Stimulated activated CD4-positive, alpha-beta T cell treated with anti-CD3 and anti-CD28 coated beads, Interleukin-1b, Interleukin-23, amount 100 ng/mL, for 4 hours (primary cell): Measurements from ENCODE around the gene HECTD3.
A peak's percentile ranks its signal among the peaks of the same experiment; 100 is the strongest.
"Not testable (repeated sequence)": the region's sequence is repeated elsewhere in the genome, so short reads cannot be mapped to it uniquely, and the experiment has no call there.

Experiments
- DNase-seq, 2 donors: peaks; one replicate each; pipeline ENCODE4 v3.0.0-alpha.2; 2020; ENCODE audit warnings: low read depth in 2 of 2

HECTD3 gene

DNA sequence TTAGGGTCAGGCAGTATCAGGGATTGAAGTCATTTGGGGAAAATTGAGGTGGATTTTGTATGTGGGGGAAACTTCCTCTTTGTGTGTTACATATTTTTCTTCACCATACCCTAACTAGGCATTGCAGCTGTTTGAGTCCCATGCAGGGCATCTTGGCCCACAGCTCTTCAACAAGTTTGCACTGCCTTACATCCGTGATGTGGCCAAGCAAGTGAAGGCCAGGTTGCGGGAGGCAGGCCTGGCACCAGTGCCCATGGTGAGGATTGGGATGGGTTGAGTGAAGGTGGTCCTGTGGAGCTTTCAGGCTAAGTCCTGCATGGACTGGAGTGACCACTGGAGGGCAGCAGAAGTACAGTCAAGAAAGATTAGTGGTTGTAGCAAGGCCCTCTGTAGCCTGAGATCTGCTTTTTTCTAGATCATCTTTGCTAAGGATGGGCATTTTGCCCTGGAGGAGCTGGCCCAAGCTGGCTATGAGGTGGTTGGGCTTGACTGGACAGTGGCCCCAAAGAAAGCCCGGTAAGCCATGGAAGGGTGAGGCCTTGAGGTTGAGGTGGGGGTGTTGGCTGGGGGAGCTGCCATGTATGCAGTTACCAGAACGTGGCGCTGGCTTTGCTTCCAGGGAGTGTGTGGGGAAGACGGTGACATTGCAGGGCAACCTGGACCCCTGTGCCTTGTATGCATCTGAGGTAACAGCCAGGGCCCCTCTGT lies 3.4 kb upstream of the HECTD3 start:
- peak; percentile 56 to 77 for DNase-seq

DNA sequence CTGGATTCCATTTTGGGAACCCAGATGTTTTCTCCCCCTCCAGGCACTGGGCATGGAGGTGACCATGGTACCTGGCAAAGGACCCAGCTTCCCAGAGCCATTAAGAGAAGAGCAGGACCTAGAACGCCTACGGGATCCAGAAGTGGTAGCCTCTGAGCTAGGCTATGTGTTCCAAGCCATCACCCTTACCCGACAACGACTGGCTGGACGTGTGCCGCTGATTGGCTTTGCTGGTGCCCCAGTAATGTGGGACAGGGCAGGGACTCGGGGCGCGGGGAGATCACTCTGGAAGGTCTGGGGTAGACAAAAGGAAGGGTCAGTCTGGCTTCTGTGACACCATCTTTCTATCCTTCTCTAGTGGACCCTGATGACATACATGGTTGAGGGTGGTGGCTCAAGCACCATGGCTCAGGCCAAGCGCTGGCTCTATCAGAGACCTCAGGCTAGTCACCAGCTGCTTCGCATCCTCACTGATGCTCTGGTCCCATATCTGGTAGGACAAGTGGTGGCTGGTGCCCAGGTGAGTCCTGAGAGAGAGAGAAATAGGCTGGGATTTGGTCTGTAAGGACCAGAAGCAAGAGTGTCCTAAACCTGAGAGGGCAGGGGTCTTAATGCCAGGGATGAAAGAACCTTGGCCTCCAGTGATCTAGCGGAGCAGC lies 2.6 kb upstream of the HECTD3 start:
- DNase-seq, result no peak

DNA sequence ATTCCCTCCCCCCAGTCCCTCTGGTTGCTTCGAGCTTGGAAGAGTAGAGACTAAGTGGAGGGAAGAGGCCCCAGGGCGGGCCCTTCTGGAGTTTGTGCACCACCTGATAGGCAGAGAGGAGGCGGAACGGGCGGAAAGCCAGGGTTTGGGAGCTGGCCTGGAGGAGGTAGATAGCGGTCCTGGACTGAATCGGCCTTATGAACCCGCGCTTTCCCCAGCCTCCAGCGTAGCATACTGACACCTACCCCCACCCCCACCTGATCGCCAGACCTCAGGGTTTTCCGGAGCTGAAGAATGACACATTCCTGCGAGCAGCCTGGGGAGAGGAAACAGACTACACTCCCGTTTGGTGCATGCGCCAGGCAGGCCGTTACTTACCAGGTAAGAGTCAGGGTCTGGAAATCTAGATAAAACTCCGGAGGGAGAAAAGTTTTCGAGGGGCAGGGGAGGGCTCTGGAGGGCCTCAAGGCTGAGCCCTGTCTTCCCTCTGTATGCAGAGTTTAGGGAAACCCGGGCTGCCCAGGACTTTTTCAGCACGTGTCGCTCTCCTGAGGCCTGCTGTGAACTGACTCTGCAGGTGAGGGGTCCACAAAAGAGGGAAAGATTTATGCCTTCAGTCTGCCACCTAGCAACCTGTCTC lies 1.6 kb upstream of the HECTD3 start:
- DNase-seq, result no peak

DNA sequence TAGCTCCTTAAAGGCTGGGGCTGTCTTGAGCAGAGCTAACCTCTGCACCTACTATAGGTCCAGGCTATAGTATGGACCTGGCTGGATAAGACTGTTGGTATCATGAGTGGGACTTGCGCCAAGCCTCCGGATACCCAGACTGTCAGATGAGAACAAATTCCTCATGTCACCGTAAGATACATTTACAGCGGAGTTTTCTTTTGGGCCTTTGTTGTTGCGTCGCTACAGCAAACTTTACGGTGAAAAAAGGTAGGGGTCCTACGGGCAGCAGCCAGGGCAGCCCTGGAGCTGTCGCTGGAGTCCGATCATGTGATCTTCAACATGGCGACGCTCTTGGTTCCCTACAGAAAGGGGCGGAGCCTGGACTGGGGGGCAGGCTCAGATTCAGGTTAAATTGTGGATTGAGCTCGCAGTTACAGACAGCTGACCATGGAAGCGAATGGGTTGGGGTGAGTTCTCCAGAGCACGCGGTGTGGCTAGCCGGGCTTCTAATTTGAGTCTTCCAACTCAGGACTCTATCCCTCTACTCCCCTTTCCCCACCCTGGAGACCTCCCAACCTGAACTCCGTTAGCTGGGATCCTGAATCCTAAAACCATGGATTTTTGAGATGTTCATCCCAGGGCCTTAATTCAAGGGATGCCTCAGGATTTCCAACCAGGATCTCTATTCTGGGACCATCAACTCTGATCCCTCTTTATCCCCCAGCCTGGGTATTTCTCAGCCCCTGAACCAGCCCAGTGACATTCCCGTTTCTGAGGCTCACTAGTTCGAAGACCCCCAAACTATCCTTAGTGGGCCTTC lies 914 bp upstream of the HECTD3 start, which contains the start of gene UROD:
Gene UROD, plus strand, starts transcription at position 418 of the 802 bp plus-strand sequence. Its CDS starts 12 bp downstream, at position 430.
- peak; percentile 73 to 82 for DNase-seq

DNA sequence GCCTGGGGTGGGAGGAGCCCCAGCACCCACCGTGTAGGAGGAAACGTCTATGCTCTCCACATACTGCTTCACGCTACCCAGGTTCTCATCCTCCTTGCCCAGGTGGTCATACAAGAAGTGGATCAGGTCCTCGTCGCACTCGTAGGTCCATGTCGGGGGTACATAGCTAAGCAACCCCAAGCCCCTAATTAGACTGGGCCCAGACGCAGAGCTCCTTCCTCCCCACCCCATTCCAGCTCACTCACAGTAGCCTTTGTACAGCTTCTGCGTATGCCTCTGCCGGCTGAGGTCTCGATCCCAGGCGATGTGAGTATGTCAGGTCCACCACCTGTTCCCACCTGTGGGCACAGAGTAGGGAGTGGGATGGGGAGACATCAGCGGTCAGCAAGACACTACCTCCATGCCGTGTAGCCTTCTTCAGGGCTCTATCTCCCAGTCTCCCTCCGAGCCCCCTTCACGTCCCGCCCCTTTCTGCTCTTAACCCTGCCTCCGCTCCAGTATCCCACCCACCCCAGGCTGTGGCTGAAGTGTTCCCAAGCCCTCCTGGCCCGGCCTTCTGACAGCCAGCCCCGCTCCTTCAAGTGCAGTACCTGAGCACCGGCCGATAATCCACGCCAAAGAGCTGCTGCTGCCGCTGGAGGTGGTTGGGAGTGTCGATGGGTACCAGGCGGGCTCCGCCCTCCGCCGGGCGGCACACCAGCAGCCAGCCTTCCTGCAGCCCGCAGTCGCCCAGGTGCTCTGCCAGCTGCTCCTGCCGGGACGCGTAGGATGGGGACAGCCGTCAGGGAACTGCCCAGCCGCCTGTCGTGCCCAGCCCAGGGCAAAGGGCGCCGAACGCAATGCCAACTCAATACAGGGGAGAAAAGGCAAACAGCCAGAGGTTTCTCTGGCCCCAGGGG lies 919 bp downstream of the HECTD3 start:
- no peak for DNase-seq

DNA sequence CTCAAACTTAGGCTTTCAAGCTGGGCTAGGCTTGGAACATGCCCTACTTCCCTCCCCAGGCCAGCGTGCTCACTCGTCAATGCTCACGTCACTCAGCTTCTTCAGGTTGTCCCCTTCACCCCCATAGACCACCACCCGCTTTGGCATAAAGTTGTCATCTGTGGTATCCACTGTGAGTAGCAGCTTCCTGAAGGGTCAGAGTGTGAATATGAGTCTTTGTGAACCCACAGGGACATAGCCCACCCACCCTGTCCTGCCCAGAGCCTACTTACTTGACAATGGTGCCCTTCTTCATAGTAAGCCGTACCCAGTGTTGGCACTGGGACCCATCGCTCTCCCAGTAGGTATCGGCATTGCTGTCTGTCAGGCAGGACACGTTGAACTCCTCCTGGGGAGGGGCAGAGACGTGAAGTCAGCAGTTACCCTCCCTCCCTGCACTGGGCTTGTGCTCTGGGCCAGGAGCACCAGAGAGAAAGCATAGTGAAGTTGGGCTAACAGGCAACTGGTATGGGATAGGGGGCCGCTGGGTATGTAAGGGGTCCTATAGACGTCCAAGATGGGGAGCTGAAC lies 1.7 kb downstream of the HECTD3 start:
- no peak for DNase-seq

DNA sequence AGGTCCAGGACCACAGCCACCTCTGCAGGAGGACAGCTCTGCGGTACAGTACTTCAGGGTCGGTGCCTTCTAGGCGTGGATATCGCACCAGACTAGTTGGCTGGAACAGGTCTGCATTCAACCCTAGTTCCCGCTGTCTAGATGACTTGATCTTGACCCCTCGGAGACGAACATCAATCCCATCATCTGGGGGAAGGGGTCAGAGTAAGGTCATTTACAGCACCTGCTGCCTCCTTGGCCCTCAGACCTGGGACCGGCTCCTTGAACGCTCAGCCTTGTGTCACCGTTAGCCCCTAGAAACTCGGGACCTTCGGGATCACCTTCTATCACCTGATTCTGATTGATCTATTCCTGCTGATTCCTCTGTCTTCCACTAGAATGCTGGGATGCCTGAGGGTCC lies 2.6 kb downstream of the HECTD3 start:
- DNase-seq, result no peak

DNA sequence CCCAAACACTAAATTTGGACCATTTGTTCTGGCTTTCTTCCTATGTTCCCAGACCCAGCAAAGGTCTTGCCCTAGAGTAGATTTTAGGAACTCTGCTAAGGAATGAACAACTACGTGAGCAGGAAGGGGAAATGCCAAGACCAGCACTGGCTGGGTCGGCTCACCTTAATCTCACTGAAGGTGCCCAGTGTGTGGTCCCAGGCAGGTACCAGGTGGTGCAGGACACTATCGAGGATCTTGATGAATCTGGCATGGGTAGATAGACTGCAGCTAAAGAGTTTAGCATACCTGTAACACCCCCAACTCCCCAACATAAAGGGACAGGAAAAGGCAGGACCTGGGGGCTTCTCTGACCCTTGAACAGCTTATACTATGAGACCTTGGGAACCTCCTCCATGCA lies 3.0 kb downstream of the HECTD3 start:
- no peak for DNase-seq

DNA sequence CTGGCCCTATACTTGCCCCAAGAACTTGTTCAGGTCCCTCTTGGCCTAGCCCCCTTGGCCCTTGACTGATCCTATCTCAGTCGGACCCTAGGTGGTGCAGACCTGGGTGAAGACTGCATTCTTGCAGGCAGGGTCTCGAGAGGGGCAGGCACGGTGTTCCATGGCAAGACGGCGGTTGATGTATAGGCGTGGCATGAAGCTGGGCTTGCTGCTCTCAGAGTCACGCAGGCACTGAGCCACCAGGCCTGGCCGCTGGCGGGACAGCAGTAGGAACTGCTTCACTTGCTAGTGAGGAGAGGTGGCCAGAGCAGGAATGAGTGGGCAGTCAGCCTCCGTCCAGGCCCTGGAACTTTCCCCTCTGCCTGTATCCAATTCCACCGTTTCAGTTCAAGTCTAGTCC lies 3.8 kb downstream of the HECTD3 start:
- no peak for DNase-seq

DNA sequence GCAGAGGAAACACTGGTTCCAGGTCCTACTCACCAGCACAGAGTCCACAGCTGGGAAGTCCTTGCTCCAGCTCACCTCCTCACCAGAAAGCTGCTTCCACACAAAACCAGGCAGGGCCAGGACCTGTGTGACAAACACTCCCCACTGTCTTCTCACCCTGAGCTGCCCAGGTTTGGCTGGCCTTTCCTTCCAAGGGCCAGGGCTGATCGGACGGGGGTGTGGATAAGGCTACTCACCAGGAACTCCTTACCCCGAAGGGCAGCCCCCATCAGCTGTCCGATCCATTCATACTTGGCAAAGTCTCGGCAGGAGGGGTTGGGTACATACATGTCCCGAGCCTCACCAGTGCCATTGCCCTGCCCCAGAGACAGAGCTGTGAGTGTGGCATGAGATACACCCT lies 5.4 kb downstream of the HECTD3 start:
- no peak for DNase-seq

DNA sequence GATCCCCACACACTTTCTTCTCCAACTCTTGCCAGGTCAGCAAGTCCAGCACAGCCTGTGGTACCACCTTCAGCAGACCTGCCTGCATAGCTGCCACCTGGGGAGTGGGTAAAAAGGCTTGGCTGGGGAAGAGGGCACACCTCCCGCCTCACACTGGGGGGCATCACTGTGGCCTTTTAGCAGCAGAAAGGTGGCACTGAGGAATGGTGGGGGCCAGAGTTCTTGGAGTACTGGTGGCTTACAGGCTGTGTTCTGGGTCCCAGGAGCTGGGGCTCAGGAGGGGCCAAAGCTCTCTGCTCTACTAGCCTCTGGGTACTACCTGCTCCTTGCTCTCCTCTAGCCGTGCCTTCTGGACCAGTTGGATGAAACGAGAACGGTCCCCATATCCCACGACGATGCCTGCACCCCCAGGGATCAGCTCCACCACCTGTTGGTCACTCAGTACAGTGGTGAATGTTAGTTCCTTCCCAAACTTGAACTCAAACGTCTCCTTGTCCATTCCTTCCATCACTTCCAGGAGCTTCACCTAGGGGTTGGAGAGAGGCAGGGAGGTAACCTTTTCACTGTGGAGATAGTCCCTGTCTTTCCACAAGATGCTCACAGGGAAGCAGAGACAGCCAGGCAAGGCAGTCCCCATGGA lies 6.7 kb downstream of the HECTD3 start:
- no peak for DNase-seq

DNA sequence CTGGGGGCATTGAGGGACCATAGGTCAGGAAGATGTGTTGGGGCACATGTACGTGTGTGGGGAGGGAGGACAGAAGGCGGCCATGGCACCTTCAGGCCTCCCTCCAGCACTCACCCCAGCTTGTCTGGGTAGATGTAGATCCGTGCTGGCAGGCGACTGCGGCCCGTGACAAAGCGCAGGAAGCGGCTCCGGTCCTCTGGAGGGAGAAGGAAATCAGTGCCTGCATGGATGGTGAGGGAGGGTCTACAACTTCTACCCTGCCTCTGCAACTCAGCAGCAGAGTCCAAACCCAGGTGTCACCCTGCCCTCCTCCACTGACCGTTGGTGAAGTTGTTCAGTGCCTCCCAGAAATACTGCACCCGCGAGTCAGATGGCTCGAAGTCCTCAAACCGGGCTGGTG lies 7.4 kb downstream of the HECTD3 start:
- no peak for DNase-seq

DNA sequence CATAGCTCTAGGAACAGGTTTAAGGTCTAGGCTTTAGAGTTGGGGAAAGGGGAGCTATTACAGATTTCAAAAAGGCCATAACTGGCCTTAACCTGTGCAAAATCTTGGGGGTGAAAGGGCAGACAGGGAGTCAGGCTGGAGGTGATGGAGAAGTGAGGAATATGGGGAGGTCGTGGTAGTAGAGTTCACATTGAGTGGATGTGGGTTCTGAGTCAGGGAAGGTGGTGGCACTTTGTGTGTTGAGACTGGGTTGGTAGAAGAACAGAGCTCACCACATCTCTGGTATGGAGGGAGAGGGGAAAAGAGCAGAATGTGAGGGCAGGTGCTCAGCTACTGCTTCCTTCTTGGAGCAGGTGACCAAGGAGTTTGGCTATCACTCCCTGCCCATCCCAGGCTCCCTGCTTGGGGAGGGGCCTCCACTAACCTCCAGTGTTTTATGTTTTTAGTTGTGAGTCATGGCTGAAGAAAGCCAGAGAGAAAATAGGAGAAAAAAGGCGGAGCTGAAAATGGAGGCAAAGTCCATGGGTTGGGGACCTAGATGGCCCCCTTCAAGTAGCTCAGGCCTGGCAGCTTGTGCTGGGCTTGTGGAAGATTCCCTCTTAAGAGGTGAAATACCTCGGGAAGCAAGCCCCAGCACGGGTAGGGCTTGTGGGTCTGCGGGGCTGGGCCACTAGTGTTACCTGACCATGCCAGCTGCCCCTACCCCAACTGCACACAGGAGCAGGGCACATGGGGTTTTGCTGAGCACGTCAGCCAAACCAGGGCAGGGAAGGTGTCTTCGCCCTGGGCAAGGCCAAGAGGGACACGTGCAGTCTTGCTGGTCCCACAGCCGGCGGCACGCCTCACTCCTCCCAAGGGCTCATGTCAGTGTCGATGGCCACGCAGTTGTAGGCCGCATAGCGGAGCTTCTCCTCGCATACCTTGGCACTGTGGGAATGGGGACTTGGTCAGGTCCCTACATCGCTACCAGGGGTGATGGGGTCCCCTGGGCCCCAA lies 8.2 kb downstream of the HECTD3 start:
- DNase-seq, result no peak

DNA sequence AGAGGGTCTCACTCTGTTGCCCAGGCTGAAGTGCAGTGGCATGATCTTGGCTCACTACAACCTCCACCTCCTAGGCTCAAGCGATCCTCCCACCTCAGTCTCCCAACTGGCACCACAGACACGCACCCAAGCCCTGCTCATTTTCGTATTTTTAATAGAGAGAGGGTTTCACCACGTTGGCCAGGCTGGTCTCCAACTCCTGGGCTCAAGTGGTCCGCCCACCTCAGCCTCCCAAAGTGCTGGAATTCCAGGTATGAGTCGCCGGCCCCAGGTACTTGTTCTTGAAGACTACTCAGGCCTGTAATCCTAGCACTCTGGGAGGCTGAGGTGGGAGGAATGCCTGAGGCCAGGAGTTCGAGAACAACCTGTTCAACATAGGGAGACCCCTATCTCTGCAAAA lies 9.5 kb downstream of the HECTD3 start:
- DNase-seq, result not testable (repeated sequence)

DNA sequence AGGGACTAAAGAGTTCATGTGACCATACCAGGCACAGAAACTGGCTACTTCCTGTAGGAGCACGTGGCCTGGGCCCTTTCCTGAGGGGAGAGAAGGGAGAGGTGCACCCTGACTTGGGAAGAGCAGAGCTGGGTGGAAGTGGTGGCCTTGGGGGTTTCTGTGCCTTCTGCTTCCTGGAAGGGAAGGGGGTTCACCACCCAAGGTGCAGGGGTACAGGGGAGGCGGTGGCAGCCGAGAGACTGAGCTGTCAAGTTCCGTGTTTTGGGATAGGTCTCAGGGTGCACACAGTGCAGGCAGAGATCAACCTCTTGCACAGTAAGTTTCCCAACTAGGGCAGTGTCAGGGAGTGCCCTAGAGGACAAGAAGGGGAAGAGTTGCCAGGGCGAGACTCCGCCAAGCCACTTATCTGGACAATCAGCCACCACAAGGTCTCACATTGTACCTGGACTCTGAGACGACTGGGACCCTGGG lies 10.1 kb downstream of the HECTD3 start:
- no peak for DNase-seq

DNA sequence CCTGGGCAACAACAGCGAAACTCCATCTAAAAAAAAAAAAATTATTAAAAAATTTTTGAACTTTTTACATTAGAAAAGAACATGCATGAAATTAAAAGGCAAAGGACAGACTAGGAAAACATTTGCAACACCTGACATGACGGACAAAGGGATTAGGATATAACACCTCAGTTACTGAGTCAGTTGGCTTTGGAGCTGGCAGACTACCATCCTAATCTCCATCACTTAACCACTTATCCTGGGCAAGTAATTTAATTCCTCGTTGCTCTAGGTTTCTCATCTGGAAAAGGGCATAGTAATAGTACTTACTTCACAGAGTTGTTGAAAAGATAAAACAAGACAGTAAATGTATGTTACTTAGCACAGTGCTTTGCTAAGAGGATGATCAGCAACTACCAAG lies 11.9 kb downstream of the HECTD3 start:
- DNase-seq, result no peak

DNA sequence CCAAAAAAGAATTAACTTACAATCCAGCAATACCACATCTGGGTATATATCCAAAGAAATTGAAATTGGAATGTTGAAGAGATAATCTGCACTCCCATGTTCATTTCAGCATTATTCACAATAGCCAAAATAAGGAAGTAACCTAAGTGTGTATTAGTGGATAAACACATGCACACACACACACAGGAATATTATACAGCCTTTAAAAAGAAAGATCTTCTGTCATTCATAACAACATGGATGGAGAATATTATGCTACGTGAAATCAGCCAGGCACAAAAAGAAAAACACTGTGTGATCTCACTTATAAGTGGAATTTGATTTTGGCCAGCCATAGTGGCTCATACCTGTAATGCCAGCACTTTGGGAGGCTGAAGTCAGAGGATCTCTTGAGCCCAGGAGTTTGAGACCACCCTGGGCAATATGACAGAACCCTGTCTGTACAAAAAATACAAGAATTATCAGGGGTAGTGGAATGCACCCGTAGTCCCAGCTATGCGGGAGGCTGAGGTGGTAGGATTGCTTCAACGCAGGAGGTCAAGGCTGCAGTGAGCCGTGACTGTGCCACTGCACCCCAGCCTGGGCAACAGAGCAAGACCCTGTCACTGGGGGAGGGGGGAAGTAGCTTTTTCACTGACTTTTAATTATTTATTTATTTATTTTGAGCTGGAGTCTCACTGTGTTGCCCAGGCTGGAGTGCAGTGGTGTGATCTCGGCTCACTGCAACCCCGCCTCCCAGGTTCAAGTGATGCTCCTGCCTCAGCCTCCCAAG lies 15.5 kb downstream of the HECTD3 start:
- no peak for DNase-seq

DNA sequence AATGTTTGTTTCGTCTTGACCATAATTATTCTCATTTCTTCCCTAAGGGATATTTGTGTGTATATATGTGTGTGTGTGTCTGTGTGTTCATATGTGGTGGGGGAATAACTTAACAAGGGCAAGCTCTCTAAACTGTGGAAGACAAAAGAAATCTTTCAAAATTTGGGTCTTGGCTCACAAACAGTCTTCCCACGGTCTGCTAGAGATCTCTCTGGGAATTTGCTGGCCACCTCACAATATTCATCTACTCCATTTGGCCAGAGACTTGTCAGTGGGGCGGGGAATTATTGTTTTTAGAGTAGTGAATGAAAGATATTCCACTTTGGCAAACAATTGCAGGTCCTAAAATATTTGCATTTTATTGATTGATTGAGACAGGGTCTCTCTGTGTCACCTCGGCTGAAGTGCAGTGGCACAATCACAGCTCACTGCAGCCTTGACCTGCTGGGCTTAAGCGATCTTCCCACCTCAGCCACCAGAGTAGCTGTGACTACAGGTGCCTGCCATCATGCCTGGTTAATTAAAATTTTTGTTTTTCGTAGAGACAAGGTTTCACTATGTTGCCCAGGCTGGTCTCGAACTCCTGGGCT lies 16.7 kb downstream of the HECTD3 start:
- DNase-seq, result no peak
